ENCODE results near the gene FAM83C.

FAM83C gene

GRCh38 chr20:35326740-35327073 lies 34.5 kb upstream of the FAM83C start:
- no peak for TF ChIP-seq CTCF (IDR thresholded peaks at IDR 0.05; ENCODE audit: borderline replicate concordance, control extremely low read depth, extremely low read depth, insufficient read depth, missing control alignments)
- in situ Hi-C loops (cut with MboI; ENCODE audit: low sequenced_read_pairs, unreplicated experiment) = no loop called here
- DNase-seq (ENCODE audit: low spot score) = no peak

- DNase-seq (ENCODE audit: low spot score) = no peak
- in situ Hi-C loops (cut with MboI; ENCODE audit: low sequenced_read_pairs, unreplicated experiment) = no loop called here
- no peak for TF ChIP-seq CTCF (IDR thresholded peaks at IDR 0.05; ENCODE audit: borderline replicate concordance, control extremely low read depth, extremely low read depth, insufficient read depth, missing control alignments)
Measured at GRCh38 chr20:35326021-35326739, 34.0 kb upstream of the FAM83C start.

- TF ChIP-seq CTCF (IDR thresholded peaks at IDR 0.05; ENCODE audit: borderline replicate concordance, control extremely low read depth, extremely low read depth, insufficient read depth, missing control alignments) = no peak
- in situ Hi-C loops (cut with MboI; ENCODE audit: low sequenced_read_pairs, unreplicated experiment) = no loop called here
- DNase-seq (ENCODE audit: low spot score) = no peak
Measured at GRCh38 chr20:35325401-35325800, 33.2 kb upstream of the FAM83C start.

- no peak for TF ChIP-seq CTCF (IDR thresholded peaks at IDR 0.05; ENCODE audit: borderline replicate concordance, control extremely low read depth, extremely low read depth, insufficient read depth, missing control alignments)
- in situ Hi-C loops (cut with MboI; ENCODE audit: low sequenced_read_pairs, unreplicated experiment) = no loop called here
- DNase-seq (ENCODE audit: low spot score) = no peak
Measured at GRCh38 chr20:35320396-35321126, 28.3 kb upstream of the FAM83C start.

- TF ChIP-seq CTCF (IDR thresholded peaks at IDR 0.05; ENCODE audit: borderline replicate concordance, control extremely low read depth, extremely low read depth, insufficient read depth, missing control alignments) = no peak
- DNase-seq (ENCODE audit: low spot score) = no peak
- in situ Hi-C loops (cut with MboI; ENCODE audit: low sequenced_read_pairs, unreplicated experiment) = no loop called here
Measured at GRCh38 chr20:35319871-35320197, 27.6 kb upstream of the FAM83C start.

GRCh38 chr20:35319192-35319870 lies 27.1 kb upstream of the FAM83C start:
- DNase-seq (ENCODE audit: low spot score) = no peak
- TF ChIP-seq CTCF (IDR thresholded peaks at IDR 0.05; ENCODE audit: borderline replicate concordance, control extremely low read depth, extremely low read depth, insufficient read depth, missing control alignments) = no peak
- in situ Hi-C loops (cut with MboI; ENCODE audit: low sequenced_read_pairs, unreplicated experiment) = no loop called here

Data from GM13976 (cell line).